Sigmoid colon (tissue), 4 donors: ENCODE data around the gene NUDT3.

Experiments used
- CTCF ChIP-seq, 4 experiments: fragments of 450-650 bp in 3 of 4; fragments of 200-600 bp in 1 of 4; IDR thresholded peaks; one replicate each; pipeline ENCODE4 v1.5.1; 2016 to 2019; ENCODE audit warnings: antibody characterized with exemption in 4 of 4, mild to moderate bottlenecking in 3 of 4, moderate library complexity in 2 of 4
- EP300 ChIP-seq, 4 donors: sonication (generic); formaldehyde crosslinking; IDR thresholded peaks; one replicate each; pipeline ENCODE4 v1.6.1; 2017; ENCODE audit warnings: antibody characterized with exemption in 4 of 4
- POLR2AphosphoS5 ChIP-seq, 4 donors: sonication (generic); formaldehyde crosslinking; IDR thresholded peaks; one replicate each; pipeline ENCODE4 v1.6.1; 2017; ENCODE audit warnings: antibody characterized with exemption in 4 of 4

DNA sequence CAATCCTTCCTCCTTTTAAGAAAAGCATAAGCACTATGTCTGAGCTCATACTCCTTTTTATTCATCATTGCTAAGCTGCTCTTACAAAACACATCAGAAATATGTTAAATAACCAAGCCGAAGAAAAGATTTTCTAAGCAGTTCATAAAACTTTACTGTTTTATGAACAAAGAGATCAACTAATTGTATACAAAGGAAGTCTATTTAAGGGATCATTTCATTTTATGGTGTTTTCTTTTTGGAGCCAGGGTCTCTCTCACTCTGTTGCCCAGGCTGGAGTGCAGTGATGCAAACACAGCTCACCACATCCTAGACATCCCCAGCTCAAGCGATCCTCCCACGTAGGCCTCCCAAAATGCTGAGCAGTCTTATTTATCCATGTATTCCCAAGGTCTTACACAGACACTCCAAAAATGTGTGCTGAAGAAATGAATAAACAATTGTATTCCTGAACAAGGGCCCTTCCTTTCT, 9.3 kb downstream of the NUDT3 start:
- TF ChIP-seq CTCF (IDR thresholded peaks at IDR 0.05) = no peak
- no peak for TF ChIP-seq EP300 (IDR thresholded peaks at IDR 0.05)
- TF ChIP-seq POLR2AphosphoS5 (IDR thresholded peaks at IDR 0.05) = no peak
